IMR-90 (cell line): ENCODE results near the gene ADGRG7. TPM values are rescaled to one million over a fixed set of nuclear protein-coding genes. Genes with fewer than 3 reads are reported as not detected.

Experiments used
- ATAC-seq: fragments of 200-7000 bp; cut with Tn5 transposase; 2 replicates; pipeline ENCODE4 v1.9.1; 2020; ENCODE audit warnings: low read depth, mild to moderate bottlenecking, moderate library complexity
- BruUV-seq: library from RNA; stranded (reverse); fragments of 400-500 nt; replicated peaks from 2 replicates; lab custom pipeline; 2021; lab: Mats Ljungman, UMichigan
- CTCF ChIA-PET: fragments of 300-600 bp; formaldehyde crosslinking; extraction: SDS; loops from one replicate; lab custom pipeline; 2021; ENCODE audit warnings: antibody characterized with exemption; lab: Yijun Ruan, JAX
- POLR2A ChIA-PET: fragments of 300-600 bp; sonication (Branson Sonifier 250); formaldehyde crosslinking; loops from one replicate; lab custom pipeline; 2022; ENCODE audit warnings: antibody characterized with exemption; ENCODE audit not compliant: unreplicated experiment; lab: Charles Lee
- DNase-seq: peaks from one replicate; pipeline ENCODE4 v3.0.0; 2013
- H2AFZ ChIP-seq: replicated peaks from 2 replicates; pipeline ENCODE3; 2013; ENCODE audit warnings: low read length, mild to moderate bottlenecking; ENCODE audit not compliant: poor library complexity
- H2AK5ac ChIP-seq: 2 replicates; pipeline ENCODE4 v1.6.1; 2013; ENCODE audit warnings: low read depth, low read length, inconsistent platforms
- H2AK9ac ChIP-seq: replicated peaks from 2 replicates; pipeline ENCODE3; 2013; ENCODE audit warnings: mild to moderate bottlenecking, low read depth, low read length, moderate library complexity; ENCODE audit not compliant: poor library complexity
- H2BK120ac ChIP-seq: 2 replicates; pipeline ENCODE4 v1.6.1; 2013; ENCODE audit warnings: low read depth, low read length, inconsistent platforms
- H2BK15ac ChIP-seq: 3 replicates; pipeline ENCODE4 v1.6.1; 2013; ENCODE audit warnings: low read depth, low read length, inconsistent platforms
- H2BK20ac ChIP-seq: 2 replicates; pipeline ENCODE4 v1.6.1; 2013; ENCODE audit warnings: low read depth, mild to moderate bottlenecking, inconsistent platforms, low read length, moderate library complexity
- H2BK5ac ChIP-seq: 2 replicates; pipeline ENCODE4 v1.6.1; 2013; ENCODE audit warnings: mild to moderate bottlenecking, low read depth, low read length, inconsistent platforms; ENCODE audit not compliant: poor library complexity, severe bottlenecking
- H3K14ac ChIP-seq: replicated peaks from 2 replicates; pipeline ENCODE4 v1.6.1; 2013; ENCODE audit warnings: low read depth, low read length, inconsistent platforms
- H3K18ac ChIP-seq: 2 replicates; pipeline ENCODE4 v1.6.1; 2013; ENCODE audit warnings: low read depth, low read length, control low read depth
- H3K23ac ChIP-seq: 2 replicates; pipeline ENCODE4 v1.6.1; 2013; ENCODE audit warnings: low read depth, low read length, inconsistent platforms
- H3K27ac ChIP-seq: 2 replicates; pipeline ENCODE4 v1.5.1; 2013; ENCODE audit warnings: mild to moderate bottlenecking, control low read depth, low read length; ENCODE audit not compliant: insufficient read depth
- H3K27me3 ChIP-seq: 2 replicates; pipeline ENCODE4 v1.6.1; 2013; ENCODE audit warnings: low read length; ENCODE audit not compliant: control insufficient read depth, insufficient read depth
- H3K36me3 ChIP-seq: 2 replicates; pipeline ENCODE4 v1.6.1; 2013; ENCODE audit warnings: low read length, mixed read lengths; ENCODE audit not compliant: control insufficient read depth, insufficient read depth
- H3K4ac ChIP-seq: 2 replicates; pipeline ENCODE4 v1.6.1; 2013; ENCODE audit warnings: low read depth, low read length, inconsistent platforms
- H3K4me1 ChIP-seq: 2 replicates; pipeline ENCODE4 v1.6.1; 2013; ENCODE audit warnings: low read length, mixed read lengths; ENCODE audit not compliant: control insufficient read depth, insufficient read depth
- H3K4me2 ChIP-seq: 2 replicates; pipeline ENCODE4 v1.6.1; 2013; ENCODE audit warnings: low read depth, mild to moderate bottlenecking, control low read depth, low read length, moderate library complexity
- H3K4me3 ChIP-seq: 2 replicates; pipeline ENCODE4 v1.5.1; 2013; ENCODE audit warnings: low read depth, mild to moderate bottlenecking, control low read depth, low read length, moderate library complexity; ENCODE audit not compliant: insufficient read depth
- H3K56ac ChIP-seq: 2 replicates; pipeline ENCODE4 v1.6.1; 2013; ENCODE audit warnings: low read length, inconsistent platforms; ENCODE audit not compliant: insufficient read depth; ENCODE audit errors: extremely low read depth
- H3K79me1 ChIP-seq, 2 experiments: 2 replicates each; pipeline ENCODE4 v1.6.1; 2013; ENCODE audit warnings: low read length in 2 of 2, inconsistent platforms in 1 of 2, low read depth in 1 of 2
- H3K9ac ChIP-seq: 2 replicates; pipeline ENCODE4 v1.6.1; 2013; ENCODE audit warnings: low read depth, low read length, control low read depth
- H3K9me1 ChIP-seq: 2 replicates; pipeline ENCODE4 v1.6.1; 2013; ENCODE audit warnings: low read length, inconsistent platforms; ENCODE audit not compliant: insufficient read depth
- H3K9me3 ChIP-seq: 2 replicates; pipeline ENCODE4 v1.6.1; 2013; ENCODE audit warnings: low read length; ENCODE audit not compliant: control insufficient read depth, insufficient read depth
- H4K20me1 ChIP-seq: 2 replicates; pipeline ENCODE4 v1.6.1; 2013; ENCODE audit warnings: low read length, inconsistent platforms; ENCODE audit not compliant: insufficient read depth
- H4K5ac ChIP-seq: 2 replicates; pipeline ENCODE4 v1.6.1; 2013; ENCODE audit warnings: mild to moderate bottlenecking, low read depth, low read length, control low read depth
- H4K8ac ChIP-seq, 2 experiments: 2 replicates each; pipeline ENCODE4 v1.6.1; 2013; ENCODE audit warnings: low read depth in 2 of 2, low read length in 2 of 2, control low read depth in 1 of 2, inconsistent platforms in 1 of 2
- H4K91ac ChIP-seq: 2 replicates; pipeline ENCODE4 v1.6.1; 2013; ENCODE audit warnings: low read depth, low read length, inconsistent platforms; ENCODE audit not compliant: insufficient read depth
- BHLHE40 ChIP-seq: fragments of 150-350 bp; IDR thresholded peaks from 2 replicates; pipeline ENCODE4 v1.6.1; 2016; ENCODE audit warnings: mild to moderate bottlenecking, low read depth, low read length
- CEBPB ChIP-seq: IDR thresholded peaks from 2 replicates; pipeline ENCODE4 v1.6.1; 2012; ENCODE audit warnings: low read depth, low read length, improper control_type of control experiment
- CHD1 ChIP-seq: IDR thresholded peaks from 2 replicates; pipeline ENCODE4 v1.6.1; 2012; ENCODE audit warnings: low read depth, low read length, improper control_type of control experiment
- FOS ChIP-seq: fragments of 150-350 bp; IDR thresholded peaks from 2 replicates; pipeline ENCODE4 v1.6.1; 2016; ENCODE audit warnings: low read depth, low read length
- MAFK ChIP-seq: IDR thresholded peaks from 2 replicates; pipeline ENCODE4 v1.6.1; 2012; ENCODE audit warnings: low read depth, low read length, improper control_type of control experiment
- MAZ ChIP-seq: IDR thresholded peaks from 2 replicates; pipeline ENCODE4 v1.6.1; 2012; ENCODE audit warnings: low read depth, mild to moderate bottlenecking, low read length, improper control_type of control experiment, moderate library complexity, borderline replicate concordance
- MXI1 ChIP-seq: IDR thresholded peaks from 2 replicates; pipeline ENCODE4 v1.6.1; 2012; ENCODE audit warnings: low read depth, mild to moderate bottlenecking, low read length, moderate library complexity, borderline replicate concordance
- NFE2L2 ChIP-seq: fragments of 150-350 bp; IDR thresholded peaks from 2 replicates; pipeline ENCODE4 v1.6.1; 2016; ENCODE audit warnings: low read depth, mild to moderate bottlenecking, low read length
- RCOR1 ChIP-seq: IDR thresholded peaks from 2 replicates; pipeline ENCODE4 v1.6.1; 2012; ENCODE audit warnings: mild to moderate bottlenecking, low read length, improper control_type of control experiment; ENCODE audit not compliant: insufficient replicate concordance
- RFX5 ChIP-seq: IDR thresholded peaks from 2 replicates; pipeline ENCODE4 v1.8.0; 2012; ENCODE audit warnings: low read depth, mild to moderate bottlenecking, low read length, moderate library complexity
- SMC3 ChIP-seq: fragments of 150-350 bp; IDR thresholded peaks from 2 replicates; pipeline ENCODE4 v1.6.1; 2016; ENCODE audit warnings: low read depth, mild to moderate bottlenecking, antibody characterized with exemption, low read length, moderate library complexity
- WGBS, 2 experiments: methylation state at CpG; one replicate each; pipeline versions ENCODE4 v1.1.5 to v1.1.7; 2013; ENCODE audit warnings: missing lambda C conversion rate in 2 of 2; ENCODE audit not compliant: insufficient read length in 1 of 2; ENCODE audit errors: extremely low coverage in 2 of 2; 5-methylcytosine and 5-hydroxymethylcytosine counted together
- dilution Hi-C: fragments of 300-500 bp; cut with HindIII; formaldehyde crosslinking; loops from one replicate; pipeline ENCODE4 v1.14.3; 2018; ENCODE audit warnings: low sequenced_read_pairs; ENCODE audit not compliant: unreplicated experiment
- in situ Hi-C: fragments of 300-500 bp; cut with MboI; formaldehyde crosslinking; loops from 3 replicates; pipeline ENCODE4 v1.14.3; 2019; ENCODE audit warnings: low sequenced_read_pairs, inconsistent platforms, mixed read lengths
- intact Hi-C: fragments of 100-400 bp; cut with micrococcal nuclease; formaldehyde crosslinking; loops from 2 replicates; pipeline ENCODE4 v1.10.0; 2022
- polyA plus RNA-seq, 3 experiments: library from polyadenylated mRNA; depleted of rRNA; stranded (reverse); fragments of >200 nt; gene quantifications; 2 replicates each; pipeline ENCODE4 v1.2.3, GENCODE V29; 2012; ENCODE audit warnings: low replicate concordance in 1 of 3
- total RNA-seq: library from RNA; depleted of rRNA; stranded (reverse); fragments of >200 nt; gene quantifications from 2 replicates; pipeline ENCODE4 v1.2.3, GENCODE V29; 2012
- TF ChIP-seq, protein P1 (sequence below): fragments of 150-350 bp; IDR thresholded peaks from 2 replicates; pipeline ENCODE4 v1.6.1; 2016; ENCODE audit warnings: low read depth, mild to moderate bottlenecking, low read length, moderate library complexity, borderline replicate concordance
- TF ChIP-seq, protein P2 (sequence below): conservative IDR thresholded peaks from 2 replicates; pipeline ENCODE4 v1.5.1; 2012; ENCODE audit warnings: mild to moderate bottlenecking, low read depth, low read length, improper control_type of control experiment
- TF ChIP-seq, protein P3 (sequence below): fragments of 150-350 bp; IDR thresholded peaks from 2 replicates; pipeline ENCODE4 v1.6.1; 2017; ENCODE audit warnings: mild to moderate bottlenecking, antibody characterized with exemption, low read length, low read depth

The ADGRG7 gene
- total and polyA plus RNA-seq, 2 of the 4 experiments (the other 2 are of a cell fraction): not detected

DNA sequence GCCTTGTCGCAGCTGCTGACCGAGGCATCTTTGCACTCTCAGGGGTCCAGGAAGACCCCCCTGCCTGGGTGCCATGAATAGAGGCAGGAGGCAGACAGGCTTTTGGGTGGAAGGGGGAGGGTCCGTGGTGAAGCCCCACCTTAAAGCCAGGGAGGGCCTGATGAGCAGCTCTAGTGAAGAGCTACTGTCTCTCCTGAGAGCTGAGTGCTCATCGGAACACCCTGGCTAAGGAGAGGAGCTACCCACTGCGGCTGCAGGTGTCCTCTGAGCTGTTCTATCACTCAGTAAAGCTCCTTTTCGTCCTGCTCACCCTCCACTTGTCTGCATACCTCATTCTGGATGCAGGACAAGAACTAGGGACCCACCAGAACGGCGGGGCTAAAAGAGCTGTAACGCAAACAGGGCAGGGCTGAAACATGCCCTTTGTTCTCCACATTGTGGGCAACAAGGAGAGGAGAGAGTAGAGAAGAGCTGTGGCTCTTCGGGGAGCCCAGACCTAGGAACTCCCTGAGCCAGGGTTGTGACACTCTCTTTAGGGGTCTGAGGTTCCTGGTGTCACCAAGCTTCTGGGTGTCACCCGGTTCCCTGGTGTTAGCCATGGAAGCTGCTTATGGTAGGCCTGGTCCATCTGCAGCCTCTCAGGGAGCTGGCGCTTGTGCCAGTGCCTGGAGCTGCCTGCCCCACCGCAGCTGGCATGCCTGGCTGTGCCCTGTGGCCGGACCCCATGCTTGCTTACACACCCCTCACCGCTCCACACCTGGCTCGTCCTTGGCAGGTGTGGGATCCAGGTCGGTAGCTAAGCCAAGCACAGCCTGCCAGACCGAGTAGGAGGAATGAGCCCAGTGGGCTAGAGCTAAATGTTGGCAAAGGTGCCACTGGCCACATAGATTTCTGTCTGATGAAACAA lies 73.7 kb downstream of the ADGRG7 start:
- DNase-seq (no peak), ATAC-seq (no peak)
- intact Hi-C loops: no loop called here
- Histone ChIP-seq H3K4me2 (no peak overlapping the region), H2BK5ac (no peak overlapping the region), H4K91ac (no peak overlapping the region), H2BK15ac (no peak overlapping the region), H2AK5ac (no peak overlapping the region), H3K14ac (no peak overlapping the region), H2BK20ac (no peak overlapping the region), H3K18ac (no peak overlapping the region), H3K27me3 (peaks cover 5% of the 10 kb centered on the region; the same call in 1 of the 2 replicates), H3K56ac (no peak overlapping the region), H4K5ac (no peak overlapping the region), H3K4me1 (no peaks in the 10 kb centered on the region), H2AK9ac (no peak overlapping the region), H3K4me3 (no peak overlapping the region), H3K36me3 (no peaks in the 10 kb centered on the region), H4K8ac (no peak overlapping the region), H3K9me1 (peaks cover 4% of the 10 kb centered on the region; the same call in 1 of the 2 replicates), H3K9ac (no peak overlapping the region), H3K4ac (no peak overlapping the region), H3K79me1 (no peaks in the 10 kb centered on the region), H2BK120ac (no peak overlapping the region), H3K27ac (no peak overlapping the region), H2AFZ (peak overlapping the region; percentile 58), H3K9me3 (no peaks in the 10 kb centered on the region), H3K23ac (no peak overlapping the region), H4K20me1 (no peaks in the 10 kb centered on the region)
- ChIA-PET POLR2A (no interaction called here), CTCF (no interaction called here)
- 0% methylated on average over 1 of the region's 18 CpGs; no CpG with 5 or more reads in 1 of the 2 experiments for WGBS, 2 experiments
- in situ Hi-C loops: no loop called here
- BruUV-seq: no TSS peak
- dilution Hi-C loops: no loop called here
- TF ChIP-seq MXI1 (no peak), SMC3 (no peak), CEBPB (no peak), NFE2L2 (no peak), MAFK (no peak), RFX5 (no peak), FOS (no peak), BHLHE40 (no peak), RCOR1 (no peak), CHD1 (no peak), MAZ (no peak)
- TF ChIP-seq, protein P1, sequence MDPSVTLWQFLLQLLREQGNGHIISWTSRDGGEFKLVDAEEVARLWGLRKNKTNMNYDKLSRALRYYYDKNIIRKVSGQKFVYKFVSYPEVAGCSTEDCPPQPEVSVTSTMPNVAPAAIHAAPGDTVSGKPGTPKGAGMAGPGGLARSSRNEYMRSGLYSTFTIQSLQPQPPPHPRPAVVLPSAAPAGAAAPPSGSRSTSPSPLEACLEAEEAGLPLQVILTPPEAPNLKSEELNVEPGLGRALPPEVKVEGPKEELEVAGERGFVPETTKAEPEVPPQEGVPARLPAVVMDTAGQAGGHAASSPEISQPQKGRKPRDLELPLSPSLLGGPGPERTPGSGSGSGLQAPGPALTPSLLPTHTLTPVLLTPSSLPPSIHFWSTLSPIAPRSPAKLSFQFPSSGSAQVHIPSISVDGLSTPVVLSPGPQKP: no peak
- TF ChIP-seq, protein P2, sequence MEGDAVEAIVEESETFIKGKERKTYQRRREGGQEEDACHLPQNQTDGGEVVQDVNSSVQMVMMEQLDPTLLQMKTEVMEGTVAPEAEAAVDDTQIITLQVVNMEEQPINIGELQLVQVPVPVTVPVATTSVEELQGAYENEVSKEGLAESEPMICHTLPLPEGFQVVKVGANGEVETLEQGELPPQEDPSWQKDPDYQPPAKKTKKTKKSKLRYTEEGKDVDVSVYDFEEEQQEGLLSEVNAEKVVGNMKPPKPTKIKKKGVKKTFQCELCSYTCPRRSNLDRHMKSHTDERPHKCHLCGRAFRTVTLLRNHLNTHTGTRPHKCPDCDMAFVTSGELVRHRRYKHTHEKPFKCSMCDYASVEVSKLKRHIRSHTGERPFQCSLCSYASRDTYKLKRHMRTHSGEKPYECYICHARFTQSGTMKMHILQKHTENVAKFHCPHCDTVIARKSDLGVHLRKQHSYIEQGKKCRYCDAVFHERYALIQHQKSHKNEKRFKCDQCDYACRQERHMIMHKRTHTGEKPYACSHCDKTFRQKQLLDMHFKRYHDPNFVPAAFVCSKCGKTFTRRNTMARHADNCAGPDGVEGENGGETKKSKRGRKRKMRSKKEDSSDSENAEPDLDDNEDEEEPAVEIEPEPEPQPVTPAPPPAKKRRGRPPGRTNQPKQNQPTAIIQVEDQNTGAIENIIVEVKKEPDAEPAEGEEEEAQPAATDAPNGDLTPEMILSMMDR: no peak
- TF ChIP-seq, protein P3, sequence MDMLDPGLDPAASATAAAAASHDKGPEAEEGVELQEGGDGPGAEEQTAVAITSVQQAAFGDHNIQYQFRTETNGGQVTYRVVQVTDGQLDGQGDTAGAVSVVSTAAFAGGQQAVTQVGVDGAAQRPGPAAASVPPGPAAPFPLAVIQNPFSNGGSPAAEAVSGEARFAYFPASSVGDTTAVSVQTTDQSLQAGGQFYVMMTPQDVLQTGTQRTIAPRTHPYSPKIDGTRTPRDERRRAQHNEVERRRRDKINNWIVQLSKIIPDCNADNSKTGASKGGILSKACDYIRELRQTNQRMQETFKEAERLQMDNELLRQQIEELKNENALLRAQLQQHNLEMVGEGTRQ: no peak
